HepG2 (cell line): Measurements from ENCODE around the gene OGFR. TPM values are rescaled to one million over a fixed set of nuclear protein-coding genes. Genes with fewer than 3 reads are reported as not detected.

Experiments used
- AGO2 ChIP-seq: fragments of 200-400 bp; formaldehyde crosslinking; optimal IDR thresholded peaks from 2 replicates; pipeline ENCODE3; 2017; ENCODE audit warnings: mild to moderate bottlenecking, low read depth, low read length, moderate library complexity
- AKAP8 ChIP-seq: sonication (generic); formaldehyde crosslinking; IDR thresholded peaks from 2 replicates; pipeline ENCODE4 v1.5.1; 2020; ENCODE audit warnings: mild to moderate bottlenecking, missing genetic modification reagents
- BRCA1 ChIP-seq: sonication (generic); formaldehyde crosslinking; IDR thresholded peaks from 2 replicates; pipeline ENCODE4 v1.4.0; 2020; ENCODE audit warnings: missing genetic modification reagents
- HINFP ChIP-seq: sonication (generic); formaldehyde crosslinking; IDR thresholded peaks from 2 replicates; pipeline ENCODE4 v1.4.0; 2020; ENCODE audit warnings: low read depth, mild to moderate bottlenecking, missing genetic modification reagents
- HIVEP1 ChIP-seq: sonication (generic); formaldehyde crosslinking; IDR thresholded peaks from 2 replicates; pipeline ENCODE4 v1.4.0; 2020; ENCODE audit warnings: mild to moderate bottlenecking, missing genetic modification reagents
- HMGXB3 ChIP-seq: sonication (generic); formaldehyde crosslinking; IDR thresholded peaks from 2 replicates; pipeline ENCODE4 v1.4.0; 2020; ENCODE audit warnings: missing genetic modification reagents, borderline replicate concordance
- HOXA5 ChIP-seq: sonication (generic); formaldehyde crosslinking; IDR thresholded peaks from 2 replicates; pipeline ENCODE4 v1.4.0; 2020; ENCODE audit warnings: missing genetic modification reagents
- ISL2 ChIP-seq: sonication (generic); formaldehyde crosslinking; IDR thresholded peaks from 2 replicates; pipeline ENCODE4 v1.5.0; 2020; ENCODE audit warnings: missing genetic modification reagents
- MAZ ChIP-seq, 2 experiments: sonication (generic) in 1 of 2; formaldehyde crosslinking in 1 of 2; IDR thresholded peaks; 2 replicates each; pipeline versions ENCODE4 v1.5.0 to v1.6.1; 2012 to 2020; ENCODE audit warnings: low read depth in 2 of 2, mild to moderate bottlenecking in 2 of 2, borderline replicate concordance in 1 of 2, improper control_type of control experiment in 1 of 2, low read length in 1 of 2, missing genetic modification reagents in 1 of 2, moderate library complexity in 1 of 2
- MED13 ChIP-seq: sonication (generic); formaldehyde crosslinking; IDR thresholded peaks from 2 replicates; pipeline ENCODE4 v1.5.0; 2020; ENCODE audit warnings: missing genetic modification reagents
- MYPOP ChIP-seq: sonication (generic); formaldehyde crosslinking; IDR thresholded peaks from 2 replicates; pipeline ENCODE4 v1.8.1; 2023; ENCODE audit warnings: mild to moderate bottlenecking, moderate library complexity, missing genetic modification reagents
- RBFOX2 ChIP-seq: fragments of 200-400 bp; formaldehyde crosslinking; IDR thresholded peaks from 2 replicates; pipeline ENCODE4 v1.6.1; 2017; ENCODE audit warnings: low read depth, mild to moderate bottlenecking, low read length
- RBM39 ChIP-seq: fragments of 200-400 bp; formaldehyde crosslinking; IDR thresholded peaks from one replicate; pipeline ENCODE4 v1.6.1; 2018; ENCODE audit warnings: antibody characterized with exemption, mild to moderate bottlenecking, low read depth, low read length; ENCODE audit not compliant: poor library complexity, severe bottlenecking
- SRSF1 ChIP-seq: fragments of 200-400 bp; formaldehyde crosslinking; optimal IDR thresholded peaks from 2 replicates; pipeline ENCODE3; 2017; ENCODE audit warnings: mild to moderate bottlenecking, low read depth, low read length, moderate library complexity
- TAF15 ChIP-seq: fragments of 200-400 bp; formaldehyde crosslinking; IDR thresholded peaks from one replicate; pipeline ENCODE4 v1.6.1; 2018; ENCODE audit warnings: mild to moderate bottlenecking, low read depth, low read length; ENCODE audit not compliant: poor library complexity, severe bottlenecking
- ZNF275 ChIP-seq: sonication (generic); formaldehyde crosslinking; IDR thresholded peaks from 2 replicates; pipeline ENCODE4 v1.8.0; 2022; ENCODE audit warnings: missing genetic modification reagents, mild to moderate bottlenecking, inconsistent platforms, borderline replicate concordance
- ZNF350 ChIP-seq: sonication (generic); formaldehyde crosslinking; IDR thresholded peaks from 2 replicates; pipeline ENCODE4 v1.4.0; 2020; ENCODE audit warnings: mild to moderate bottlenecking, low read depth, missing genetic modification reagents, borderline replicate concordance
- ZNF543 ChIP-seq: sonication (generic); formaldehyde crosslinking; IDR thresholded peaks from 2 replicates; pipeline ENCODE4 v1.4.0; 2020; ENCODE audit warnings: mild to moderate bottlenecking, missing genetic modification reagents
- ZNF816 ChIP-seq: sonication (generic); formaldehyde crosslinking; IDR thresholded peaks from 2 replicates; pipeline ENCODE4 v1.8.0; 2022; ENCODE audit warnings: missing genetic modification reagents, mild to moderate bottlenecking, borderline replicate concordance
- polyA plus RNA-seq, 8 experiments: library from polyadenylated mRNA; depleted of rRNA in 3 of 8; stranded (reverse) in 7 of 8; unstranded in 1 of 8; fragments of >200 nt; fragmentation: Illumina TruSeq in 4 of 8; extraction: Trizol in 4 of 8; gene quantifications; 2 replicates each; pipeline versions ENCODE4 v1.2.1 to v1.2.3, GENCODE V29; 2011 to 2016; ENCODE audit warnings: low read depth in 4 of 8, missing spikeins in 1 of 8, mixed read lengths in 1 of 8; ENCODE audit not compliant: insufficient read depth in 1 of 8
- total RNA-seq, 5 experiments: library from RNA; depleted of rRNA; stranded (reverse); fragments of >200 nt; fragmentation: Illumina TruSeq; extraction: Trizol; gene quantifications; 2 replicates each; pipeline ENCODE4 v1.2.3, GENCODE V29; 2016; ENCODE audit warnings: low read depth in 1 of 5

OGFR gene
- total and polyA plus RNA-seq, 2 of the 13 experiments (the other 11 are each of a cell fraction or from before 2014, with no cell fraction given), result 47.7 to 81.8 TPM

GRCh38 chr20:62825986-62826645 lies 21.5 kb downstream of the OGFR start (continued):
- TF ChIP-seq HMGXB3 (no peak), MED13 (CRISPR knock-in tag) (0 out of 2 replicates have a peak, but pooled peaks have one; percentile 24), ISL2 (no peak), HIVEP1 (CRISPR knock-in tag) (no peak), ZNF350 (CRISPR knock-in tag) (0 out of 2 replicates have a peak, but pooled peaks have one; percentile 16), RBM39 (peak; percentile 18), MAZ (IDR thresholded peaks at IDR 0.05; ENCODE audit: borderline replicate concordance, low read depth, low read length) (no peak), MAZ (CRISPR knock-in tag; IDR thresholded peaks at IDR 0.05; ENCODE audit: low read depth) (no peak), TAF15 (peak; percentile 21), SRSF1 (no peak), AKAP8 (CRISPR knock-in tag) (no peak), RBFOX2 (peak; percentile 75), HINFP (CRISPR knock-in tag) (no peak), HOXA5 (CRISPR knock-in tag) (no peak), ZNF816 (CRISPR knock-in tag) (no peak), ZNF275 (CRISPR knock-in tag) (no peak), AGO2 (peak; percentile 70), MYPOP (CRISPR knock-in tag) (no peak), BRCA1 (CRISPR knock-in tag) (no peak), ZNF543 (CRISPR knock-in tag) (no peak)
- TF ChIP-seq, all 625 proteins: peak for 8
